GM23338 (cell line): ENCODE data around the gene LOXL3. TPM values are rescaled to one million over a fixed set of nuclear protein-coding genes. Genes with fewer than 3 reads are reported as not detected.

Source experiments
- ATAC-seq: fragments of 200-7000 bp; cut with Tn5 transposase; 3 replicates; pipeline ENCODE4 v1.9.1; 2020
- DNase-seq: peaks from one replicate; pipeline ENCODE4 v3.0.0-alpha.2; 2015; ENCODE audit warnings: low spot score
- H2AFZ ChIP-seq: fragments of 200-600 bp; sonication (generic); 2 replicates; pipeline ENCODE4 v1.8.0; 2016; ENCODE audit warnings: antibody characterized with exemption, mild to moderate bottlenecking, moderate library complexity
- H3F3A ChIP-seq: fragments of 200-600 bp; sonication (generic); replicated peaks from 2 replicates; pipeline ENCODE4 v1.8.0; 2017; ENCODE audit warnings: antibody characterized with exemption, mixed run types, low read depth
- H3K27ac ChIP-seq: fragments of 200-600 bp; sonication (generic); 2 replicates; pipeline ENCODE4 v1.6.1; 2016; ENCODE audit warnings: low read depth
- H3K27me3 ChIP-seq: fragments of 200-600 bp; sonication (generic); 2 replicates; pipeline ENCODE4 v1.8.0; 2016; ENCODE audit warnings: mild to moderate bottlenecking, mixed run types, moderate library complexity; ENCODE audit not compliant: insufficient read depth
- H3K36me3 ChIP-seq: fragments of 200-600 bp; sonication (generic); 2 replicates; pipeline ENCODE4 v1.8.0; 2016; ENCODE audit warnings: mild to moderate bottlenecking; ENCODE audit not compliant: insufficient read depth
- H3K4me1 ChIP-seq: fragments of 200-600 bp; sonication (generic); 2 replicates; pipeline ENCODE4 v1.8.0; 2016; ENCODE audit warnings: mild to moderate bottlenecking, moderate library complexity; ENCODE audit not compliant: insufficient read depth
- H3K4me2 ChIP-seq: fragments of 200-600 bp; sonication (generic); 2 replicates; pipeline ENCODE4 v1.7.1; 2017; ENCODE audit warnings: mixed run types
- H3K4me3 ChIP-seq: fragments of 200-600 bp; sonication (generic); 2 replicates; pipeline ENCODE4 v1.6.1; 2016; ENCODE audit warnings: mixed run types
- H3K79me2 ChIP-seq: fragments of 200-600 bp; sonication (generic); replicated peaks from 2 replicates; pipeline ENCODE4 v1.8.0; 2017; ENCODE audit warnings: mild to moderate bottlenecking; ENCODE audit not compliant: insufficient read depth
- H3K9me2 ChIP-seq: fragments of 200-600 bp; sonication (generic); 2 replicates; pipeline ENCODE4 v1.8.0; 2017; ENCODE audit not compliant: insufficient read depth
- H4K20me1 ChIP-seq: fragments of 200-600 bp; sonication (generic); replicated peaks from 2 replicates; pipeline ENCODE4 v1.8.0; 2017; ENCODE audit warnings: mild to moderate bottlenecking; ENCODE audit not compliant: insufficient read depth
- H3K27ac Mint-ChIP-seq: 2 replicates; pipeline ENCODE4 v1.8.0; 2020; ENCODE audit warnings: inconsistent platforms, mild to moderate bottlenecking, moderate library complexity, mixed read lengths
- H3K27me3 Mint-ChIP-seq: 3 replicates; pipeline ENCODE4 v1.8.0; 2022; ENCODE audit warnings: low read depth, mild to moderate bottlenecking, moderate library complexity, mixed read lengths, inconsistent platforms; ENCODE audit not compliant: insufficient read depth, poor library complexity
- H3K36me3 Mint-ChIP-seq: 3 replicates; pipeline ENCODE4 v1.8.0; 2021; ENCODE audit warnings: low read depth, mild to moderate bottlenecking, inconsistent platforms, moderate library complexity, mixed read lengths
- H3K4me1 Mint-ChIP-seq: 3 replicates; pipeline ENCODE4 v1.8.0; 2020; ENCODE audit warnings: mild to moderate bottlenecking, inconsistent platforms, mixed read lengths
- H3K4me3 Mint-ChIP-seq: 3 replicates; pipeline ENCODE4 v1.8.0; 2021; ENCODE audit warnings: moderate library complexity, mild to moderate bottlenecking, inconsistent platforms, mixed read lengths
- H3K9me3 Mint-ChIP-seq: 3 replicates; pipeline ENCODE4 v1.8.0; 2020; ENCODE audit warnings: moderate library complexity, mild to moderate bottlenecking, inconsistent platforms, mixed read lengths
- CREB1 ChIP-seq: fragments of 250-450 bp; sonication (Bioruptor Pico); IDR thresholded peaks from 2 replicates; pipeline ENCODE4 v1.5.0; 2020; ENCODE audit warnings: low read depth, mild to moderate bottlenecking, moderate library complexity
- EZH2 ChIP-seq: fragments of 200-600 bp; sonication (generic); IDR thresholded peaks from one replicate; pipeline ENCODE4 v1.8.0; 2017; ENCODE audit warnings: antibody characterized with exemption, mild to moderate bottlenecking, low read depth; ENCODE audit not compliant: unreplicated experiment
- EZH2phosphoT487 ChIP-seq: fragments of 200-600 bp; sonication (generic); IDR thresholded peaks from one replicate; pipeline ENCODE4 v1.8.1; 2018; ENCODE audit warnings: antibody characterized with exemption; ENCODE audit not compliant: unreplicated experiment
- JUNB ChIP-seq: IDR thresholded peaks from one replicate; pipeline ENCODE4 v1.6.1; 2016; ENCODE audit warnings: antibody characterized with exemption; ENCODE audit not compliant: unreplicated experiment
- NANOG ChIP-seq: IDR thresholded peaks from 2 replicates; pipeline ENCODE4 v1.6.1; 2016; ENCODE audit warnings: antibody characterized with exemption, borderline replicate concordance
- POLR2AphosphoS5 ChIP-seq: IDR thresholded peaks from 2 replicates; pipeline ENCODE4 v1.6.1; 2016; ENCODE audit warnings: antibody characterized with exemption, low read depth
- STAT1 ChIP-seq: IDR thresholded peaks from one replicate; pipeline ENCODE4 v1.6.1; 2016; ENCODE audit warnings: antibody characterized with exemption; ENCODE audit not compliant: unreplicated experiment
- ZNF114 ChIP-seq: fragments of 250-450 bp; sonication (Bioruptor Pico); IDR thresholded peaks from 2 replicates; pipeline ENCODE4 v1.5.0; 2020; ENCODE audit warnings: mild to moderate bottlenecking, moderate library complexity
- ZNF331 ChIP-seq: fragments of 250-450 bp; sonication (Bioruptor Pico); IDR thresholded peaks from 2 replicates; pipeline ENCODE4 v1.5.0; 2020; ENCODE audit warnings: low read depth, mild to moderate bottlenecking, moderate library complexity
- polyA plus RNA-seq: library from polyadenylated mRNA; unstranded; fragments of >200 nt; fragmentation: Nextera tagmentation; extraction: Ambion mirVana; gene quantifications from 2 replicates; pipeline ENCODE4 v1.2.1, GENCODE V29; 2016
- total RNA-seq: library from RNA; depleted of rRNA; stranded (reverse); fragments of >200 nt; shearing (Covaris generic); gene quantifications from 2 replicates; pipeline ENCODE4 v1.2.3, GENCODE V29; 2014
- TF ChIP-seq, protein P1 (sequence below): IDR thresholded peaks from 2 replicates; pipeline ENCODE4 v1.6.1; 2016; ENCODE audit warnings: antibody characterized with exemption
- TF ChIP-seq, protein P2 (sequence below): IDR thresholded peaks from one replicate; pipeline ENCODE4 v1.6.1; 2018; ENCODE audit warnings: antibody characterized with exemption; ENCODE audit not compliant: unreplicated experiment
- TF ChIP-seq, protein P3 (sequence below): fragments of 250-450 bp; sonication (Bioruptor Pico); IDR thresholded peaks from 2 replicates; pipeline ENCODE4 v1.5.0; 2020; ENCODE audit warnings: mild to moderate bottlenecking, moderate library complexity
- TF ChIP-seq, protein P4 (sequence below), 2 experiments: fragments of 200-600 bp in 1 of 2; sonication (generic) in 1 of 2; conservative IDR thresholded peaks; 2 replicates each; pipeline versions ENCODE4 v1.5.1 to v1.6.1; 2016 to 2017; ENCODE audit warnings: antibody characterized with exemption in 2 of 2, low read depth in 2 of 2, mild to moderate bottlenecking in 2 of 2, moderate library complexity in 1 of 2

The LOXL3 gene
- total and polyA plus RNA-seq, 2 experiments from 2014 or later, result 4.7 to 14.9 TPM

DNA sequence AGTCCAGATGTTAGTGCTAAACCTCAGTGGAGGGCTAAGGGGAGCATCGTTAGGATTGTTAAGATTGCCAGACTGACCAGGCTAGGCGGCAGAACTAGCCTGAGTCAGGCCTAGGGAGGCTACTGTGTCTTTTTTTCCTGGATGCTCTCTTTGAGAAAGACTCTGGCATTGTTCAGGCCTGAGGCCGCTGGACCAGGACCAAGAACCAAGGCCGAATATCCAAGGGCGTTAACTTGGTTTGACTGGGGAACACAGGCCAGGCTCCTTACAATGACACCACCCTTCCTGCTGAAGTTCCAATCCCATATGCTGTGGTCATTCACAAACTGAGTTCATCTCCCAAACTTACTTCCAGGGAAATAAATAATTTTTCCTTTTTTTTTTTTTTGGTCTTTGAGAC lies 13.5 kb downstream of the LOXL3 start:
- no peak overlapping the region for H3K4me2 ChIP-seq
- Mint-ChIP-seq H3K4me1 (no peaks in the 10 kb centered on the region; the same call in none of the 3 replicates), H3K27me3 (peaks cover 10% of the 10 kb centered on the region), H3K9me3 (no peaks in the 10 kb centered on the region), H3K27ac (no peak overlapping the region), H3K36me3 (no peaks in the 10 kb centered on the region), H3K4me3 (no peak overlapping the region)
- no peak for DNase-seq
- TF ChIP-seq EZH2phosphoT487, result no peak
- TF ChIP-seq, protein P1, sequence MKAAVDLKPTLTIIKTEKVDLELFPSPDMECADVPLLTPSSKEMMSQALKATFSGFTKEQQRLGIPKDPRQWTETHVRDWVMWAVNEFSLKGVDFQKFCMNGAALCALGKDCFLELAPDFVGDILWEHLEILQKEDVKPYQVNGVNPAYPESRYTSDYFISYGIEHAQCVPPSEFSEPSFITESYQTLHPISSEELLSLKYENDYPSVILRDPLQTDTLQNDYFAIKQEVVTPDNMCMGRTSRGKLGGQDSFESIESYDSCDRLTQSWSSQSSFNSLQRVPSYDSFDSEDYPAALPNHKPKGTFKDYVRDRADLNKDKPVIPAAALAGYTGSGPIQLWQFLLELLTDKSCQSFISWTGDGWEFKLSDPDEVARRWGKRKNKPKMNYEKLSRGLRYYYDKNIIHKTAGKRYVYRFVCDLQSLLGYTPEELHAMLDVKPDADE, result no peak
- TF ChIP-seq EZH2, result no peak
- TF ChIP-seq STAT1, result no peak
- TF ChIP-seq, protein P2, sequence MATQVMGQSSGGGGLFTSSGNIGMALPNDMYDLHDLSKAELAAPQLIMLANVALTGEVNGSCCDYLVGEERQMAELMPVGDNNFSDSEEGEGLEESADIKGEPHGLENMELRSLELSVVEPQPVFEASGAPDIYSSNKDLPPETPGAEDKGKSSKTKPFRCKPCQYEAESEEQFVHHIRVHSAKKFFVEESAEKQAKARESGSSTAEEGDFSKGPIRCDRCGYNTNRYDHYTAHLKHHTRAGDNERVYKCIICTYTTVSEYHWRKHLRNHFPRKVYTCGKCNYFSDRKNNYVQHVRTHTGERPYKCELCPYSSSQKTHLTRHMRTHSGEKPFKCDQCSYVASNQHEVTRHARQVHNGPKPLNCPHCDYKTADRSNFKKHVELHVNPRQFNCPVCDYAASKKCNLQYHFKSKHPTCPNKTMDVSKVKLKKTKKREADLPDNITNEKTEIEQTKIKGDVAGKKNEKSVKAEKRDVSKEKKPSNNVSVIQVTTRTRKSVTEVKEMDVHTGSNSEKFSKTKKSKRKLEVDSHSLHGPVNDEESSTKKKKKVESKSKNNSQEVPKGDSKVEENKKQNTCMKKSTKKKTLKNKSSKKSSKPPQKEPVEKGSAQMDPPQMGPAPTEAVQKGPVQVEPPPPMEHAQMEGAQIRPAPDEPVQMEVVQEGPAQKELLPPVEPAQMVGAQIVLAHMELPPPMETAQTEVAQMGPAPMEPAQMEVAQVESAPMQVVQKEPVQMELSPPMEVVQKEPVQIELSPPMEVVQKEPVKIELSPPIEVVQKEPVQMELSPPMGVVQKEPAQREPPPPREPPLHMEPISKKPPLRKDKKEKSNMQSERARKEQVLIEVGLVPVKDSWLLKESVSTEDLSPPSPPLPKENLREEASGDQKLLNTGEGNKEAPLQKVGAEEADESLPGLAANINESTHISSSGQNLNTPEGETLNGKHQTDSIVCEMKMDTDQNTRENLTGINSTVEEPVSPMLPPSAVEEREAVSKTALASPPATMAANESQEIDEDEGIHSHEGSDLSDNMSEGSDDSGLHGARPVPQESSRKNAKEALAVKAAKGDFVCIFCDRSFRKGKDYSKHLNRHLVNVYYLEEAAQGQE, result no peak
- no peak for TF ChIP-seq CREB1 (CRISPR knock-in tag)
- TF ChIP-seq, protein P3, sequence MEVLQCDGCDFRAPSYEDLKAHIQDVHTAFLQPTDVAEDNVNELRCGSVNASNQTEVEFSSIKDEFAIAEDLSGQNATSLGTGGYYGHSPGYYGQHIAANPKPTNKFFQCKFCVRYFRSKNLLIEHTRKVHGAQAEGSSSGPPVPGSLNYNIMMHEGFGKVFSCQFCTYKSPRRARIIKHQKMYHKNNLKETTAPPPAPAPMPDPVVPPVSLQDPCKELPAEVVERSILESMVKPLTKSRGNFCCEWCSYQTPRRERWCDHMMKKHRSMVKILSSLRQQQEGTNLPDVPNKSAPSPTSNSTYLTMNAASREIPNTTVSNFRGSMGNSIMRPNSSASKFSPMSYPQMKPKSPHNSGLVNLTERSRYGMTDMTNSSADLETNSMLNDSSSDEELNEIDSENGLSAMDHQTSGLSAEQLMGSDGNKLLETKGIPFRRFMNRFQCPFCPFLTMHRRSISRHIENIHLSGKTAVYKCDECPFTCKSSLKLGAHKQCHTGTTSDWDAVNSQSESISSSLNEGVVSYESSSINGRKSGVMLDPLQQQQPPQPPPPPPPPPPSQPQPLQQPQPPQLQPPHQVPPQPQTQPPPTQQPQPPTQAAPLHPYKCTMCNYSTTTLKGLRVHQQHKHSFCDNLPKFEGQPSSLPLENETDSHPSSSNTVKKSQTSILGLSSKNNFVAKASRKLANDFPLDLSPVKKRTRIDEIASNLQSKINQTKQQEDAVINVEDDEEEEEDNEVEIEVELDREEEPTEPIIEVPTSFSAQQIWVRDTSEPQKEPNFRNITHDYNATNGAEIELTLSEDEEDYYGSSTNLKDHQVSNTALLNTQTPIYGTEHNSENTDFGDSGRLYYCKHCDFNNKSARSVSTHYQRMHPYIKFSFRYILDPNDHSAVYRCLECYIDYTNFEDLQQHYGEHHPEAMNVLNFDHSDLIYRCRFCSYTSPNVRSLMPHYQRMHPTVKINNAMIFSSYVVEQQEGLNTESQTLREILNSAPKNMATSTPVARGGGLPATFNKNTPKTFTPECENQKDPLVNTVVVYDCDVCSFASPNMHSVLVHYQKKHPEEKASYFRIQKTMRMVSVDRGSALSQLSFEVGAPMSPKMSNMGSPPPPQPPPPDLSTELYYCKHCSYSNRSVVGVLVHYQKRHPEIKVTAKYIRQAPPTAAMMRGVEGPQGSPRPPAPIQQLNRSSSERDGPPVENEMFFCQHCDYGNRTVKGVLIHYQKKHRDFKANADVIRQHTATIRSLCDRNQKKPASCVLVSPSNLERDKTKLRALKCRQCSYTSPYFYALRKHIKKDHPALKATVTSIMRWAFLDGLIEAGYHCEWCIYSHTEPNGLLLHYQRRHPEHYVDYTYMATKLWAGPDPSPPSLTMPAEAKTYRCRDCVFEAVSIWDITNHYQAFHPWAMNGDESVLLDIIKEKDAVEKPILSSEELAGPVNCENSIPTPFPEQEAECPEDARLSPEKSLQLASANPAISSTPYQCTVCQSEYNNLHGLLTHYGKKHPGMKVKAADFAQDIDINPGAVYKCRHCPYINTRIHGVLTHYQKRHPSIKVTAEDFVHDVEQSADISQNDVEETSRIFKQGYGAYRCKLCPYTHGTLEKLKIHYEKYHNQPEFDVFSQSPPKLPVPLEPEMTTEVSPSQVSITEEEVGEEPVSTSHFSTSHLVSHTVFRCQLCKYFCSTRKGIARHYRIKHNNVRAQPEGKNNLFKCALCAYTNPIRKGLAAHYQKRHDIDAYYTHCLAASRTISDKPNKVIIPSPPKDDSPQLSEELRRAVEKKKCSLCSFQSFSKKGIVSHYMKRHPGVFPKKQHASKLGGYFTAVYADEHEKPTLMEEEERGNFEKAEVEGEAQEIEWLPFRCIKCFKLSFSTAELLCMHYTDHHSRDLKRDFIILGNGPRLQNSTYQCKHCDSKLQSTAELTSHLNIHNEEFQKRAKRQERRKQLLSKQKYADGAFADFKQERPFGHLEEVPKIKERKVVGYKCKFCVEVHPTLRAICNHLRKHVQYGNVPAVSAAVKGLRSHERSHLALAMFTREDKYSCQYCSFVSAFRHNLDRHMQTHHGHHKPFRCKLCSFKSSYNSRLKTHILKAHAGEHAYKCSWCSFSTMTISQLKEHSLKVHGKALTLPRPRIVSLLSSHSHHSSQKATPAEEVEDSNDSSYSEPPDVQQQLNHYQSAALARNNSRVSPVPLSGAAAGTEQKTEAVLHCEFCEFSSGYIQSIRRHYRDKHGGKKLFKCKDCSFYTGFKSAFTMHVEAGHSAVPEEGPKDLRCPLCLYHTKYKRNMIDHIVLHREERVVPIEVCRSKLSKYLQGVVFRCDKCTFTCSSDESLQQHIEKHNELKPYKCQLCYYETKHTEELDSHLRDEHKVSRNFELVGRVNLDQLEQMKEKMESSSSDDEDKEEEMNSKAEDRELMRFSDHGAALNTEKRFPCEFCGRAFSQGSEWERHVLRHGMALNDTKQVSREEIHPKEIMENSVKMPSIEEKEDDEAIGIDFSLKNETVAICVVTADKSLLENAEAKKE (CRISPR knock-in tag), result no peak
- TF ChIP-seq NANOG, result no peak
- TF ChIP-seq JUNB, result no peak
- no peak for TF ChIP-seq ZNF331 (CRISPR knock-in tag)
- TF ChIP-seq POLR2AphosphoS5, result no peak
- TF ChIP-seq ZNF114 (CRISPR knock-in tag), result no peak
- TF ChIP-seq, protein P4, sequence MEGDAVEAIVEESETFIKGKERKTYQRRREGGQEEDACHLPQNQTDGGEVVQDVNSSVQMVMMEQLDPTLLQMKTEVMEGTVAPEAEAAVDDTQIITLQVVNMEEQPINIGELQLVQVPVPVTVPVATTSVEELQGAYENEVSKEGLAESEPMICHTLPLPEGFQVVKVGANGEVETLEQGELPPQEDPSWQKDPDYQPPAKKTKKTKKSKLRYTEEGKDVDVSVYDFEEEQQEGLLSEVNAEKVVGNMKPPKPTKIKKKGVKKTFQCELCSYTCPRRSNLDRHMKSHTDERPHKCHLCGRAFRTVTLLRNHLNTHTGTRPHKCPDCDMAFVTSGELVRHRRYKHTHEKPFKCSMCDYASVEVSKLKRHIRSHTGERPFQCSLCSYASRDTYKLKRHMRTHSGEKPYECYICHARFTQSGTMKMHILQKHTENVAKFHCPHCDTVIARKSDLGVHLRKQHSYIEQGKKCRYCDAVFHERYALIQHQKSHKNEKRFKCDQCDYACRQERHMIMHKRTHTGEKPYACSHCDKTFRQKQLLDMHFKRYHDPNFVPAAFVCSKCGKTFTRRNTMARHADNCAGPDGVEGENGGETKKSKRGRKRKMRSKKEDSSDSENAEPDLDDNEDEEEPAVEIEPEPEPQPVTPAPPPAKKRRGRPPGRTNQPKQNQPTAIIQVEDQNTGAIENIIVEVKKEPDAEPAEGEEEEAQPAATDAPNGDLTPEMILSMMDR (conservative IDR thresholded peaks at IDR 0.05; ENCODE audit: low read depth in 2 of 2), result no peak
- no peak overlapping the region for H3K27ac ChIP-seq
- H3K4me1 ChIP-seq, result no peaks in the 10 kb centered on the region
- H2AFZ ChIP-seq, result no peak overlapping the region
- H3K27me3 ChIP-seq, result peaks cover 6% of the 10 kb centered on the region; the same call in 1 of the 2 replicates
- ATAC-seq, result no peak
- no peak overlapping the region for H3K4me3 ChIP-seq
- H3K79me2 ChIP-seq, result no peaks in the 10 kb centered on the region
- H3K36me3 ChIP-seq, result no peaks in the 10 kb centered on the region
- H3K9me2 ChIP-seq, result no peaks in the 10 kb centered on the region
- no peaks in the 10 kb centered on the region; the same call in 1 of the 2 replicates for H4K20me1 ChIP-seq
- H3F3A ChIP-seq, result no peaks in the 10 kb centered on the region
